ENCODE results near the gene CCM2.

DNA sequence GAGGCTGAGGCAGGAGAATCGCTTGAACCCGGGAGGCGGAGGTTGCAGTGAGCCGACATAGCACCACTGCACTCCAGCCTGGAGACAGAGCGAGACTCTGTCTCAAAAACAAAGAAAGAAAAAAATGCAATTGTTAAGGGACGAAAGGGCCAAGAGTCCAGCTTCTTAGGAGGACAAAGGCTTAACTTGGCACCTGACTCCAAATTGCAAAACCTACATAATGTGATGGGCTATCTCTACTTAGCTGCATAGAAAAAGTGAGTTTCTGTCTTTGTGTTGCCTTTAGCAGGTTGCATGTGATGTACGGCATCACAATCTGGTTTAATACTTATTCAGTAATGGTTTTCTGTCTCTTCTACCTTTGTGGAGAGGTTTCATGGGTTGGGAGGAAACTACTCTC, 12.5 kb upstream of the CCM2 start:
- TF ChIP-seq, protein P1, sequence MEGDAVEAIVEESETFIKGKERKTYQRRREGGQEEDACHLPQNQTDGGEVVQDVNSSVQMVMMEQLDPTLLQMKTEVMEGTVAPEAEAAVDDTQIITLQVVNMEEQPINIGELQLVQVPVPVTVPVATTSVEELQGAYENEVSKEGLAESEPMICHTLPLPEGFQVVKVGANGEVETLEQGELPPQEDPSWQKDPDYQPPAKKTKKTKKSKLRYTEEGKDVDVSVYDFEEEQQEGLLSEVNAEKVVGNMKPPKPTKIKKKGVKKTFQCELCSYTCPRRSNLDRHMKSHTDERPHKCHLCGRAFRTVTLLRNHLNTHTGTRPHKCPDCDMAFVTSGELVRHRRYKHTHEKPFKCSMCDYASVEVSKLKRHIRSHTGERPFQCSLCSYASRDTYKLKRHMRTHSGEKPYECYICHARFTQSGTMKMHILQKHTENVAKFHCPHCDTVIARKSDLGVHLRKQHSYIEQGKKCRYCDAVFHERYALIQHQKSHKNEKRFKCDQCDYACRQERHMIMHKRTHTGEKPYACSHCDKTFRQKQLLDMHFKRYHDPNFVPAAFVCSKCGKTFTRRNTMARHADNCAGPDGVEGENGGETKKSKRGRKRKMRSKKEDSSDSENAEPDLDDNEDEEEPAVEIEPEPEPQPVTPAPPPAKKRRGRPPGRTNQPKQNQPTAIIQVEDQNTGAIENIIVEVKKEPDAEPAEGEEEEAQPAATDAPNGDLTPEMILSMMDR (IDR thresholded peaks at IDR 0.05; ENCODE audit: poor library complexity, severe bottlenecking): no peak
- no peak for TF ChIP-seq EZH2 (IDR thresholded peaks at IDR 0.05; ENCODE audit: borderline replicate concordance, insufficient read depth, low read length, poor library complexity, severe bottlenecking)
- TF ChIP-seq, protein P2, sequence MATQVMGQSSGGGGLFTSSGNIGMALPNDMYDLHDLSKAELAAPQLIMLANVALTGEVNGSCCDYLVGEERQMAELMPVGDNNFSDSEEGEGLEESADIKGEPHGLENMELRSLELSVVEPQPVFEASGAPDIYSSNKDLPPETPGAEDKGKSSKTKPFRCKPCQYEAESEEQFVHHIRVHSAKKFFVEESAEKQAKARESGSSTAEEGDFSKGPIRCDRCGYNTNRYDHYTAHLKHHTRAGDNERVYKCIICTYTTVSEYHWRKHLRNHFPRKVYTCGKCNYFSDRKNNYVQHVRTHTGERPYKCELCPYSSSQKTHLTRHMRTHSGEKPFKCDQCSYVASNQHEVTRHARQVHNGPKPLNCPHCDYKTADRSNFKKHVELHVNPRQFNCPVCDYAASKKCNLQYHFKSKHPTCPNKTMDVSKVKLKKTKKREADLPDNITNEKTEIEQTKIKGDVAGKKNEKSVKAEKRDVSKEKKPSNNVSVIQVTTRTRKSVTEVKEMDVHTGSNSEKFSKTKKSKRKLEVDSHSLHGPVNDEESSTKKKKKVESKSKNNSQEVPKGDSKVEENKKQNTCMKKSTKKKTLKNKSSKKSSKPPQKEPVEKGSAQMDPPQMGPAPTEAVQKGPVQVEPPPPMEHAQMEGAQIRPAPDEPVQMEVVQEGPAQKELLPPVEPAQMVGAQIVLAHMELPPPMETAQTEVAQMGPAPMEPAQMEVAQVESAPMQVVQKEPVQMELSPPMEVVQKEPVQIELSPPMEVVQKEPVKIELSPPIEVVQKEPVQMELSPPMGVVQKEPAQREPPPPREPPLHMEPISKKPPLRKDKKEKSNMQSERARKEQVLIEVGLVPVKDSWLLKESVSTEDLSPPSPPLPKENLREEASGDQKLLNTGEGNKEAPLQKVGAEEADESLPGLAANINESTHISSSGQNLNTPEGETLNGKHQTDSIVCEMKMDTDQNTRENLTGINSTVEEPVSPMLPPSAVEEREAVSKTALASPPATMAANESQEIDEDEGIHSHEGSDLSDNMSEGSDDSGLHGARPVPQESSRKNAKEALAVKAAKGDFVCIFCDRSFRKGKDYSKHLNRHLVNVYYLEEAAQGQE (IDR thresholded peaks at IDR 0.05; ENCODE audit: borderline replicate concordance): no peak
- no peak for TF ChIP-seq TAF1 (IDR thresholded peaks at IDR 0.05; ENCODE audit: low read depth)
